HFFc6 (cell line): ENCODE results near the gene GADL1. TPM values are rescaled to one million over a fixed set of nuclear protein-coding genes. Genes with fewer than 3 reads are reported as not detected.

Experiments
- DNase-seq: peaks from one replicate; pipeline ENCODE4 v3.0.0-alpha.2; 2018
- H3K27ac Mint-ChIP-seq: 2 replicates; pipeline ENCODE4 v1.8.0; 2020; ENCODE audit warnings: mild to moderate bottlenecking, mixed read lengths
- H3K27me3 Mint-ChIP-seq: 2 replicates; pipeline ENCODE4 v1.8.0; 2021; ENCODE audit warnings: mild to moderate bottlenecking, moderate library complexity, mixed read lengths; ENCODE audit not compliant: insufficient read depth
- H3K36me3 Mint-ChIP-seq: 2 replicates; pipeline ENCODE4 v1.8.0; 2021; ENCODE audit warnings: low read depth, mixed read lengths
- H3K4me1 Mint-ChIP-seq: 2 replicates; pipeline ENCODE4 v1.8.0; 2020; ENCODE audit warnings: low read depth, mixed read lengths
- H3K4me3 Mint-ChIP-seq: 2 replicates; pipeline ENCODE4 v1.8.0; 2020; ENCODE audit warnings: mild to moderate bottlenecking, moderate library complexity, mixed read lengths
- H3K9me3 Mint-ChIP-seq: 2 replicates; pipeline ENCODE4 v1.8.0; 2020; ENCODE audit warnings: mild to moderate bottlenecking, mixed read lengths
- CTCF ChIP-seq: fragments of 200-600 bp; sonication (generic); IDR thresholded peaks from 2 replicates; pipeline ENCODE4 v1.5.0; 2021; ENCODE audit warnings: antibody characterized with exemption, mild to moderate bottlenecking
- total RNA-seq, 6 experiments: library from RNA; stranded (reverse); fragmentation: NEBNext Ultra II Directional; extraction: Animal tissue kit (Norgen Biotek cat#: 25700); gene quantifications; 2 replicates in 1 of 6; 3 replicates in 5 of 6; pipeline ENCODE4 v1.2.3, GENCODE V29; 2021

GADL1 gene
- total RNA-seq, 6 experiments from 2014 or later = not detected

GRCh38 chr3:30934208-30934550 is 39.7 kb upstream of the GADL1 start:
- no peak overlapping the region for H3K27ac Mint-ChIP-seq
- no peak overlapping the region; the same call in 1 of the 2 replicates for H3K4me3 Mint-ChIP-seq
- no peaks in the 10 kb centered on the region for H3K9me3 Mint-ChIP-seq
- no peaks in the 10 kb centered on the region for H3K36me3 Mint-ChIP-seq
- peak; percentile 71 for TF ChIP-seq CTCF
- H3K4me1 Mint-ChIP-seq = peaks cover 10% of the 10 kb centered on the region
- peak; percentile 38 for DNase-seq
- H3K27me3 Mint-ChIP-seq = peaks cover 3% of the 10 kb centered on the region; the same call in 1 of the 2 replicates

- Mint-ChIP-seq H3K4me3 (no peak overlapping the region; the same call in 1 of the 2 replicates), H3K27me3 (peaks cover under 1% of the 10 kb centered on the region; the same call in 1 of the 2 replicates), H3K27ac (no peak overlapping the region), H3K36me3 (no peaks in the 10 kb centered on the region), H3K9me3 (no peaks in the 10 kb centered on the region), H3K4me1 (peaks cover 10% of the 10 kb centered on the region)
- TF ChIP-seq CTCF = no peak
- DNase-seq = no peak
Observed at GRCh38 chr3:30933478-30934207, 39.2 kb upstream of the GADL1 start.

- H3K9me3 Mint-ChIP-seq = no peaks in the 10 kb centered on the region
- H3K4me1 Mint-ChIP-seq = peaks cover 10% of the 10 kb centered on the region
- H3K27ac Mint-ChIP-seq = no peak overlapping the region
- no peak for TF ChIP-seq CTCF
- H3K4me3 Mint-ChIP-seq = no peak overlapping the region
- H3K27me3 Mint-ChIP-seq = no peaks in the 10 kb centered on the region
- no peaks in the 10 kb centered on the region for H3K36me3 Mint-ChIP-seq
- no peak for DNase-seq
Observed at GRCh38 chr3:30932513-30933098, 38.1 kb upstream of the GADL1 start.

- peaks cover 21% of the 10 kb centered on the region; the same call in 1 of the 2 replicates for H3K4me1 Mint-ChIP-seq
- H3K4me3 Mint-ChIP-seq = no peak overlapping the region
- no peak for TF ChIP-seq CTCF
- peaks cover 18% of the 10 kb centered on the region for H3K9me3 Mint-ChIP-seq
- H3K27me3 Mint-ChIP-seq = no peaks in the 10 kb centered on the region; the same call in 1 of the 2 replicates
- no peak overlapping the region for H3K27ac Mint-ChIP-seq
- no peak for DNase-seq
- peaks cover 9% of the 10 kb centered on the region for H3K36me3 Mint-ChIP-seq
Observed at GRCh38 chr3:30924763-30925162, 30.3 kb upstream of the GADL1 start.

GRCh38 chr3:30919564-30919963 is 25.1 kb upstream of the GADL1 start:
- DNase-seq = no peak
- H3K27me3 Mint-ChIP-seq = peaks cover 14% of the 10 kb centered on the region
- no peak overlapping the region for H3K27ac Mint-ChIP-seq
- H3K36me3 Mint-ChIP-seq = peaks cover 15% of the 10 kb centered on the region
- H3K4me3 Mint-ChIP-seq = no peak overlapping the region
- peaks cover 29% of the 10 kb centered on the region for H3K9me3 Mint-ChIP-seq
- peaks cover 13% of the 10 kb centered on the region for H3K4me1 Mint-ChIP-seq
- no peak for TF ChIP-seq CTCF
